H9 (cell line): ENCODE measurements around the gene OR52I1. TPM values are rescaled to one million over a fixed set of nuclear protein-coding genes. Genes with fewer than 3 reads are reported as not detected.

ENCODE experiments used
- DNase-seq: peaks from one replicate; pipeline ENCODE4 v3.0.0-alpha.2; 2017
- H2AFZ ChIP-seq: one replicate; pipeline ENCODE4 v1.6.1; 2013; ENCODE audit warnings: mild to moderate bottlenecking, low read length, control low read depth, moderate library complexity
- H2AK5ac ChIP-seq: 2 replicates; pipeline ENCODE4 v1.6.1; 2013; ENCODE audit warnings: low read length, control low read depth, mixed read lengths; ENCODE audit not compliant: insufficient read length
- H2BK120ac ChIP-seq: one replicate; pipeline ENCODE4 v1.6.1; 2013; ENCODE audit warnings: low read depth, mild to moderate bottlenecking, low read length, control low read depth, inconsistent platforms; ENCODE audit not compliant: poor library complexity, severe bottlenecking
- H2BK12ac ChIP-seq: 2 replicates; pipeline ENCODE4 v1.6.1; 2013; ENCODE audit warnings: low read length, control low read depth, mixed read lengths, low read depth; ENCODE audit not compliant: insufficient read length
- H2BK15ac ChIP-seq: 2 replicates; pipeline ENCODE4 v1.6.1; 2013; ENCODE audit warnings: low read depth, low read length, control low read depth
- H2BK20ac ChIP-seq: one replicate; pipeline ENCODE4 v1.6.1; 2013; ENCODE audit warnings: low read depth, mild to moderate bottlenecking, low read length, control low read depth, inconsistent platforms; ENCODE audit not compliant: poor library complexity, severe bottlenecking
- H2BK5ac ChIP-seq: 2 replicates; pipeline ENCODE4 v1.6.1; 2013; ENCODE audit warnings: low read length, control low read depth, mixed read lengths; ENCODE audit not compliant: insufficient read length
- H3K14ac ChIP-seq: 2 replicates; pipeline ENCODE4 v1.6.1; 2013; ENCODE audit warnings: low read length, control low read depth; ENCODE audit not compliant: insufficient read depth
- H3K18ac ChIP-seq: 2 replicates; pipeline ENCODE4 v1.6.1; 2013; ENCODE audit warnings: low read depth, mild to moderate bottlenecking, mixed read lengths, low read length, control low read depth; ENCODE audit not compliant: insufficient read length
- H3K23ac ChIP-seq: 2 replicates; pipeline ENCODE4 v1.6.1; 2013; ENCODE audit warnings: low read length, control low read depth, mixed read lengths, low read depth; ENCODE audit not compliant: insufficient read length
- H3K23me2 ChIP-seq: 2 replicates; pipeline ENCODE4 v1.6.1; 2013; ENCODE audit warnings: low read depth, mild to moderate bottlenecking, mixed read lengths, low read length, control low read depth; ENCODE audit not compliant: insufficient read length, poor library complexity, severe bottlenecking
- H3K27ac ChIP-seq: 2 replicates; pipeline ENCODE4 v1.5.1; 2013; ENCODE audit warnings: low read length, control low read depth, mixed read lengths, low read depth; ENCODE audit not compliant: insufficient read length
- H3K27me3 ChIP-seq: 2 replicates; pipeline ENCODE4 v1.6.1; 2013; ENCODE audit warnings: low read length, control low read depth, inconsistent platforms; ENCODE audit not compliant: insufficient read depth
- H3K4ac ChIP-seq: 2 replicates; pipeline ENCODE4 v1.6.1; 2013; ENCODE audit warnings: low read depth, mild to moderate bottlenecking, control low read depth, inconsistent platforms, low read length, moderate library complexity
- H3K4me1 ChIP-seq: 2 replicates; pipeline ENCODE4 v1.6.1; 2013; ENCODE audit warnings: low read length, control low read depth, inconsistent platforms; ENCODE audit not compliant: insufficient read depth
- H3K4me2 ChIP-seq: 2 replicates; pipeline ENCODE4 v1.6.1; 2013; ENCODE audit warnings: low read length, control low read depth, mixed read lengths; ENCODE audit not compliant: insufficient read length, insufficient read depth
- H3K56ac ChIP-seq: 2 replicates; pipeline ENCODE4 v1.6.1; 2013; ENCODE audit warnings: low read depth, mild to moderate bottlenecking, mixed read lengths, low read length, control low read depth; ENCODE audit not compliant: insufficient read length
- H3K79me1 ChIP-seq: 2 replicates; pipeline ENCODE4 v1.6.1; 2013; ENCODE audit warnings: low read depth, mild to moderate bottlenecking, moderate library complexity, low read length, control low read depth, inconsistent platforms; ENCODE audit not compliant: insufficient read depth, poor library complexity, severe bottlenecking
- H3K79me2 ChIP-seq: 2 replicates; pipeline ENCODE4 v1.6.1; 2013; ENCODE audit warnings: low read length, control low read depth, inconsistent platforms; ENCODE audit not compliant: insufficient read depth
- H3K9ac ChIP-seq: 2 replicates; pipeline ENCODE4 v1.6.1; 2013; ENCODE audit warnings: low read length, control low read depth, mixed read lengths; ENCODE audit not compliant: insufficient read length; ENCODE audit errors: extremely low read depth
- H3K9me3 ChIP-seq: one replicate; pipeline ENCODE4 v1.6.1; 2013; ENCODE audit warnings: low read depth, low read length, inconsistent platforms; ENCODE audit not compliant: control insufficient read depth
- H3T11ph ChIP-seq: one replicate; pipeline ENCODE4 v1.6.1; 2013; ENCODE audit warnings: mild to moderate bottlenecking, low read length, control low read depth, inconsistent platforms
- H4K20me1 ChIP-seq: one replicate; pipeline ENCODE4 v1.6.1; 2013; ENCODE audit not compliant: control insufficient read depth, insufficient read length, insufficient read depth
- H4K5ac ChIP-seq: 2 replicates; pipeline ENCODE4 v1.6.1; 2013; ENCODE audit warnings: low read depth, mild to moderate bottlenecking, mixed read lengths, low read length, control low read depth; ENCODE audit not compliant: insufficient read length
- H4K8ac ChIP-seq: replicated peaks from 2 replicates; pipeline ENCODE4 v1.6.1; 2013; ENCODE audit warnings: low read length, control low read depth, mixed read lengths, low read depth; ENCODE audit not compliant: insufficient read length
- H4K91ac ChIP-seq: 2 replicates; pipeline ENCODE4 v1.6.1; 2013; ENCODE audit warnings: low read depth, mild to moderate bottlenecking, moderate library complexity, mixed read lengths, low read length, control low read depth; ENCODE audit not compliant: insufficient read length
- H3K27ac Mint-ChIP-seq, 3 experiments: 2 replicates in 2 of 3; 3 replicates in 1 of 3; pipeline ENCODE4 v1.8.0; 2020 to 2021; ENCODE audit warnings: mixed read lengths in 3 of 3, mild to moderate bottlenecking in 1 of 3, moderate library complexity in 1 of 3
- H3K27me3 Mint-ChIP-seq: 2 replicates; pipeline ENCODE4 v1.8.0; 2021; ENCODE audit warnings: low read depth, mild to moderate bottlenecking, moderate library complexity, mixed read lengths
- H3K36me3 Mint-ChIP-seq, 3 experiments: 2 replicates in 2 of 3; 3 replicates in 1 of 3; pipeline ENCODE4 v1.8.0; 2020 to 2021; ENCODE audit warnings: low read depth in 3 of 3, mixed read lengths in 3 of 3; ENCODE audit not compliant: insufficient read depth in 1 of 3
- H3K4me1 Mint-ChIP-seq, 2 experiments: 2 replicates each; pipeline ENCODE4 v1.8.0; 2020; ENCODE audit warnings: mixed read lengths in 2 of 2
- H3K4me3 Mint-ChIP-seq, 2 experiments: 2 replicates in 1 of 2; 3 replicates in 1 of 2; pipeline ENCODE4 v1.8.0; 2020 to 2021; ENCODE audit warnings: mild to moderate bottlenecking in 2 of 2, mixed read lengths in 2 of 2, moderate library complexity in 1 of 2
- H3K9me3 Mint-ChIP-seq, 2 experiments: 2 replicates in 1 of 2; 3 replicates in 1 of 2; pipeline ENCODE4 v1.8.0; 2020; ENCODE audit warnings: mild to moderate bottlenecking in 2 of 2, mixed read lengths in 2 of 2, moderate library complexity in 1 of 2
- WGBS: extraction: QIAGEN DNeasy Blood & Tissue Kit; methylation state at CpG from one replicate; pipeline ENCODE4 v1.1.7; 2013; ENCODE audit warnings: missing lambda C conversion rate, low lambda C conversion rate, mixed read lengths; ENCODE audit not compliant: insufficient read length; ENCODE audit errors: extremely low coverage; 5-methylcytosine and 5-hydroxymethylcytosine counted together
- total RNA-seq: library from RNA; stranded (reverse); gene quantifications from 2 replicates; pipeline ENCODE4 v1.2.1, GENCODE V29; 2021
- TF ChIP-seq, protein P1 (sequence below): fragments of 200-600 bp; sonication (generic); conservative IDR thresholded peaks from 3 replicates; pipeline ENCODE4 v1.8.0; 2021; ENCODE audit warnings: antibody characterized with exemption, mild to moderate bottlenecking

OR52I1 gene
- total RNA-seq, 1 experiment from 2014 or later, result not detected

GRCh38 chr11:4580124-4580523 lies 13.7 kb upstream of the OR52I1 start:
- Histone ChIP-seq H3K4me2 (no peak overlapping the region), H2BK15ac (no peak overlapping the region), H3K27me3 (no peaks in the 10 kb centered on the region), H3K4ac (no peak overlapping the region), H3T11ph (no peak overlapping the region), H3K56ac (no peak overlapping the region), H2BK20ac (no peak overlapping the region), H3K4me1 (no peaks in the 10 kb centered on the region), H3K14ac (no peak overlapping the region), H3K9ac (no peak overlapping the region), H3K9me3 (no peaks in the 10 kb centered on the region), H2AFZ (no peak overlapping the region), H3K79me2 (no peaks in the 10 kb centered on the region), H3K79me1 (no peaks in the 10 kb centered on the region), H2AK5ac (no peak overlapping the region), H3K23me2 (no peaks in the 10 kb centered on the region), H2BK12ac (no peak overlapping the region), H3K27ac (no peak overlapping the region), H4K20me1 (no peaks in the 10 kb centered on the region), H2BK5ac (no peak overlapping the region), H3K23ac (no peak overlapping the region), H4K8ac (no peak overlapping the region), H4K91ac (no peak overlapping the region), H4K5ac (no peak overlapping the region), H2BK120ac (no peak overlapping the region), H3K18ac (no peak overlapping the region)
- TF ChIP-seq, protein P1, sequence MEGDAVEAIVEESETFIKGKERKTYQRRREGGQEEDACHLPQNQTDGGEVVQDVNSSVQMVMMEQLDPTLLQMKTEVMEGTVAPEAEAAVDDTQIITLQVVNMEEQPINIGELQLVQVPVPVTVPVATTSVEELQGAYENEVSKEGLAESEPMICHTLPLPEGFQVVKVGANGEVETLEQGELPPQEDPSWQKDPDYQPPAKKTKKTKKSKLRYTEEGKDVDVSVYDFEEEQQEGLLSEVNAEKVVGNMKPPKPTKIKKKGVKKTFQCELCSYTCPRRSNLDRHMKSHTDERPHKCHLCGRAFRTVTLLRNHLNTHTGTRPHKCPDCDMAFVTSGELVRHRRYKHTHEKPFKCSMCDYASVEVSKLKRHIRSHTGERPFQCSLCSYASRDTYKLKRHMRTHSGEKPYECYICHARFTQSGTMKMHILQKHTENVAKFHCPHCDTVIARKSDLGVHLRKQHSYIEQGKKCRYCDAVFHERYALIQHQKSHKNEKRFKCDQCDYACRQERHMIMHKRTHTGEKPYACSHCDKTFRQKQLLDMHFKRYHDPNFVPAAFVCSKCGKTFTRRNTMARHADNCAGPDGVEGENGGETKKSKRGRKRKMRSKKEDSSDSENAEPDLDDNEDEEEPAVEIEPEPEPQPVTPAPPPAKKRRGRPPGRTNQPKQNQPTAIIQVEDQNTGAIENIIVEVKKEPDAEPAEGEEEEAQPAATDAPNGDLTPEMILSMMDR, result no peak
- no peaks in the 10 kb centered on the region for H3K36me3 Mint-ChIP-seq
- H3K27ac Mint-ChIP-seq, result no peak overlapping the region
- H3K4me3 Mint-ChIP-seq, result no peak overlapping the region
- no peak for DNase-seq
- no peaks in the 10 kb centered on the region; a peak in 1 of 5 replicates for H3K9me3 Mint-ChIP-seq
- no peaks in the 10 kb centered on the region for H3K4me1 Mint-ChIP-seq
- peaks cover 9% of the 10 kb centered on the region; the same call in 1 of the 2 replicates for H3K27me3 Mint-ChIP-seq
- WGBS, result no CpG with 5 or more reads among the region's 1 CpG
